HepG2 (cell line): ENCODE results near the gene TBX5. TPM values are rescaled to one million over a fixed set of nuclear protein-coding genes. Genes with fewer than 3 reads are reported as not detected.

Experiments used
- ATAC-seq: fragments of 200-7000 bp; cut with Tn5 transposase; 3 replicates; pipeline ENCODE4 v1.9.1; 2020; ENCODE audit warnings: mild to moderate bottlenecking, moderate library complexity
- BruUV-seq: library from RNA; stranded (reverse); fragments of 400-500 nt; replicated peaks from 2 replicates; lab custom pipeline; 2021; lab: Mats Ljungman, UMichigan
- CTCF ChIA-PET: fragments of 300-600 bp; formaldehyde crosslinking; extraction: SDS; loops from one replicate; lab custom pipeline; 2021; ENCODE audit warnings: low total read pairs, inconsistent platforms, low intra/inter-chr PET ratio; lab: Yijun Ruan, JAX
- POLR2A ChIA-PET: fragments of 350-600 bp; sonication (Branson Sonifier 250); formaldehyde crosslinking; loops from one replicate; lab custom pipeline; 2020; ENCODE audit warnings: antibody characterized with exemption, inconsistent platforms; lab: Yijun Ruan, JAX
- DNase-seq: peaks from one replicate; pipeline ENCODE4 v3.0.0-alpha.2; 2015; ENCODE audit warnings: low spot score
- FAIRE-seq: peaks from 3 replicates; lab custom pipeline; 2011; peaks lifted over from hg19 to GRCh38; lab: Jason Lieb, UNC
- H2AFZ ChIP-seq: one replicate; pipeline ENCODE4 v1.6.1; 2011; ENCODE audit warnings: low read length, inconsistent platforms
- H3K27ac ChIP-seq: fragments of 300-600 bp; 3 replicates; pipeline ENCODE4 v1.8.0; 2011; ENCODE audit warnings: mixed run types, mild to moderate bottlenecking, mixed read lengths, low read length, inconsistent platforms; ENCODE audit not compliant: insufficient read depth; ENCODE audit errors: extremely low read length
- H3K27me3 ChIP-seq, 2 experiments: fragments of 200-600 bp in 1 of 2; 2 replicates in 1 of 2; 3 replicates in 1 of 2; pipeline versions ENCODE4 v1.6.0 to v1.8.0; 2011; ENCODE audit warnings: low read length in 2 of 2, mild to moderate bottlenecking in 2 of 2, moderate library complexity in 2 of 2, inconsistent platforms in 1 of 2; ENCODE audit not compliant: insufficient read depth in 2 of 2, control insufficient read depth in 1 of 2
- H3K36me3 ChIP-seq, 2 experiments: fragments of 200-600 bp in 1 of 2; replicated peaks in 1 of 2; 2 replicates in 1 of 2; 3 replicates in 1 of 2; pipeline versions ENCODE4 v1.5.1 to v1.8.0; 2011; ENCODE audit warnings: low read length in 2 of 2, inconsistent platforms in 1 of 2; ENCODE audit not compliant: insufficient read depth in 2 of 2, control insufficient read depth in 1 of 2
- H3K4me1 ChIP-seq: 2 replicates; pipeline ENCODE4 v1.5.1; 2012; ENCODE audit warnings: low read length, inconsistent platforms; ENCODE audit not compliant: insufficient read depth
- H3K4me2 ChIP-seq: 2 replicates; pipeline ENCODE4 v1.6.0; 2011; ENCODE audit warnings: low read depth, low read length, inconsistent platforms
- H3K4me3 ChIP-seq, 3 experiments: fragments of 200-600 bp in 1 of 3; sonication (generic), shearing (Covaris generic) in 1 of 3; replicated peaks in 1 of 3; 2 replicates each; pipeline ENCODE4 v1.5.1; 2011 to 2016; ENCODE audit warnings: low read length in 3 of 3, inconsistent platforms in 2 of 3, low read depth in 2 of 3, mild to moderate bottlenecking in 2 of 3, control low read depth in 1 of 3, mixed read lengths in 1 of 3; ENCODE audit not compliant: insufficient read depth in 1 of 3
- H3K79me2 ChIP-seq: one replicate; pipeline ENCODE4 v1.6.1; 2011; ENCODE audit warnings: low read length, inconsistent platforms; ENCODE audit not compliant: insufficient read depth
- H3K9ac ChIP-seq: 2 replicates; pipeline ENCODE4 v1.6.0; 2011; ENCODE audit warnings: mild to moderate bottlenecking, low read depth, low read length, inconsistent platforms; ENCODE audit not compliant: insufficient read depth
- H3K9me3 ChIP-seq: 2 replicates; pipeline ENCODE4 v1.5.1; 2012; ENCODE audit warnings: mild to moderate bottlenecking, low read length
- H4K20me1 ChIP-seq: 2 replicates; pipeline ENCODE4 v1.6.0; 2011; ENCODE audit warnings: inconsistent platforms, mild to moderate bottlenecking, low read length, moderate library complexity; ENCODE audit not compliant: insufficient read depth
- GPBP1L1 ChIP-seq: sonication (generic); formaldehyde crosslinking; IDR thresholded peaks from 2 replicates; pipeline ENCODE4 v1.5.0; 2020; ENCODE audit warnings: mild to moderate bottlenecking, missing genetic modification reagents
- SRY ChIP-seq: sonication (generic); formaldehyde crosslinking; IDR thresholded peaks from 2 replicates; pipeline ENCODE4 v1.8.0; 2022; ENCODE audit warnings: mild to moderate bottlenecking, missing genetic modification reagents
- ZBTB39 ChIP-seq: sonication (generic); formaldehyde crosslinking; IDR thresholded peaks from 2 replicates; pipeline ENCODE4 v1.5.0; 2020; ENCODE audit warnings: missing genetic modification reagents
- ZBTB43 ChIP-seq: sonication (generic); formaldehyde crosslinking; conservative IDR thresholded peaks from 2 replicates; pipeline ENCODE4 v1.4.0; 2020; ENCODE audit warnings: missing genetic modification reagents
- ZNF468 ChIP-seq: sonication (generic); formaldehyde crosslinking; IDR thresholded peaks from 2 replicates; pipeline ENCODE4 v1.8.0; 2022; ENCODE audit warnings: mild to moderate bottlenecking, moderate library complexity, missing genetic modification reagents
- WGBS: methylation state at CpG from one replicate; pipeline ENCODE4 v1.1.6; 2017; ENCODE audit warnings: low lambda C conversion rate; 5-methylcytosine and 5-hydroxymethylcytosine counted together
- in situ Hi-C: cut with HindIII; loops from 2 replicates; pipeline ENCODE4 v1.10.0; 2017; ENCODE audit warnings: low pct_unique_long_range_greater_than_20kb; ENCODE audit not compliant: extremely low pct_ligation_motif_present
- intact Hi-C: fragments of 100-400 bp; cut with micrococcal nuclease; formaldehyde crosslinking; loops from one replicate; pipeline ENCODE4 v1.10.0; 2022; ENCODE audit not compliant: unreplicated experiment
- polyA plus RNA-seq, 8 experiments: library from polyadenylated mRNA; depleted of rRNA in 3 of 8; stranded (reverse) in 7 of 8; unstranded in 1 of 8; fragments of >200 nt; fragmentation: Illumina TruSeq in 4 of 8; extraction: Trizol in 4 of 8; gene quantifications; 2 replicates each; pipeline versions ENCODE4 v1.2.1 to v1.2.3, GENCODE V29; 2011 to 2016; ENCODE audit warnings: low read depth in 4 of 8, missing spikeins in 1 of 8, mixed read lengths in 1 of 8; ENCODE audit not compliant: insufficient read depth in 1 of 8
- total RNA-seq, 5 experiments: library from RNA; depleted of rRNA; stranded (reverse); fragments of >200 nt; fragmentation: Illumina TruSeq; extraction: Trizol; gene quantifications; 2 replicates each; pipeline ENCODE4 v1.2.3, GENCODE V29; 2016; ENCODE audit warnings: low read depth in 1 of 5

Gene TBX5
- total and polyA plus RNA-seq, 2 of the 13 experiments (the other 11 are each of a cell fraction or from before 2014, with no cell fraction given): not detected

- CTCF ChIA-PET: no interaction called here
- Histone ChIP-seq H3K4me2 (no peak overlapping the region), H3K36me3 (no peaks in the 10 kb centered on the region), H3K27ac (no peak overlapping the region), H3K4me1 (no peaks in the 10 kb centered on the region), H3K9ac (no peak overlapping the region), H2AFZ (no peak overlapping the region), H3K27me3 (peaks cover 1 to 9% of the 10 kb centered on the region in 2 experiments; a peak in 1 of 5 replicates), H3K4me3 (no peak overlapping the region), H3K9me3 (no peaks in the 10 kb centered on the region), H3K79me2 (no peaks in the 10 kb centered on the region), H4K20me1 (no peaks in the 10 kb centered on the region)
- POLR2A ChIA-PET: no interaction called here
- TF ChIP-seq SRY (CRISPR knock-in tag) (no peak), GPBP1L1 (CRISPR knock-in tag) (no peak), ZBTB43 (CRISPR knock-in tag) (no peak), ZNF468 (CRISPR knock-in tag) (no peak), ZBTB39 (CRISPR knock-in tag) (no peak)
- ATAC-seq (no peak), FAIRE-seq (no peak), DNase-seq (no peak)
- intact Hi-C loops (no loop called here), in situ Hi-C loops (no loop called here)
- WGBS: 21% methylated on average over 3 of the region's 3 CpGs
- BruUV-seq: no TSS peak
These were observed 65.7 kb downstream of the TBX5 start for GRCh38 chr12:114340231-114340630.
